IMR-90 (cell line): Measurements from ENCODE around the gene TRABD2A. TPM values are rescaled to one million over a fixed set of nuclear protein-coding genes. Genes with fewer than 3 reads are reported as not detected.

Source experiments
- ATAC-seq: fragments of 200-7000 bp; cut with Tn5 transposase; 2 replicates; pipeline ENCODE4 v1.9.1; 2020; ENCODE audit warnings: low read depth, mild to moderate bottlenecking, moderate library complexity
- BruUV-seq: library from RNA; stranded (reverse); fragments of 400-500 nt; replicated peaks from 2 replicates; lab custom pipeline; 2021; lab: Mats Ljungman, UMichigan
- CTCF ChIA-PET: fragments of 300-600 bp; formaldehyde crosslinking; extraction: SDS; loops from one replicate; lab custom pipeline; 2021; ENCODE audit warnings: antibody characterized with exemption; lab: Yijun Ruan, JAX
- POLR2A ChIA-PET: fragments of 300-600 bp; sonication (Branson Sonifier 250); formaldehyde crosslinking; loops from one replicate; lab custom pipeline; 2022; ENCODE audit warnings: antibody characterized with exemption; ENCODE audit not compliant: unreplicated experiment; lab: Charles Lee
- DNase-seq: peaks from one replicate; pipeline ENCODE4 v3.0.0; 2013
- H2AFZ ChIP-seq: replicated peaks from 2 replicates; pipeline ENCODE3; 2013; ENCODE audit warnings: low read length, mild to moderate bottlenecking; ENCODE audit not compliant: poor library complexity
- H2AK5ac ChIP-seq: 2 replicates; pipeline ENCODE4 v1.6.1; 2013; ENCODE audit warnings: low read depth, low read length, inconsistent platforms
- H2AK9ac ChIP-seq: replicated peaks from 2 replicates; pipeline ENCODE3; 2013; ENCODE audit warnings: mild to moderate bottlenecking, low read depth, low read length, moderate library complexity; ENCODE audit not compliant: poor library complexity
- H2BK120ac ChIP-seq: 2 replicates; pipeline ENCODE4 v1.6.1; 2013; ENCODE audit warnings: low read depth, low read length, inconsistent platforms
- H2BK15ac ChIP-seq: 3 replicates; pipeline ENCODE4 v1.6.1; 2013; ENCODE audit warnings: low read depth, low read length, inconsistent platforms
- H2BK20ac ChIP-seq: 2 replicates; pipeline ENCODE4 v1.6.1; 2013; ENCODE audit warnings: low read depth, mild to moderate bottlenecking, inconsistent platforms, low read length, moderate library complexity
- H2BK5ac ChIP-seq: 2 replicates; pipeline ENCODE4 v1.6.1; 2013; ENCODE audit warnings: mild to moderate bottlenecking, low read depth, low read length, inconsistent platforms; ENCODE audit not compliant: poor library complexity, severe bottlenecking
- H3K14ac ChIP-seq: replicated peaks from 2 replicates; pipeline ENCODE4 v1.6.1; 2013; ENCODE audit warnings: low read depth, low read length, inconsistent platforms
- H3K18ac ChIP-seq: 2 replicates; pipeline ENCODE4 v1.6.1; 2013; ENCODE audit warnings: low read depth, low read length, control low read depth
- H3K23ac ChIP-seq: 2 replicates; pipeline ENCODE4 v1.6.1; 2013; ENCODE audit warnings: low read depth, low read length, inconsistent platforms
- H3K27ac ChIP-seq: 2 replicates; pipeline ENCODE4 v1.5.1; 2013; ENCODE audit warnings: mild to moderate bottlenecking, control low read depth, low read length; ENCODE audit not compliant: insufficient read depth
- H3K27me3 ChIP-seq: 2 replicates; pipeline ENCODE4 v1.6.1; 2013; ENCODE audit warnings: low read length; ENCODE audit not compliant: control insufficient read depth, insufficient read depth
- H3K36me3 ChIP-seq: 2 replicates; pipeline ENCODE4 v1.6.1; 2013; ENCODE audit warnings: low read length, mixed read lengths; ENCODE audit not compliant: control insufficient read depth, insufficient read depth
- H3K4ac ChIP-seq: 2 replicates; pipeline ENCODE4 v1.6.1; 2013; ENCODE audit warnings: low read depth, low read length, inconsistent platforms
- H3K4me1 ChIP-seq: 2 replicates; pipeline ENCODE4 v1.6.1; 2013; ENCODE audit warnings: low read length, mixed read lengths; ENCODE audit not compliant: control insufficient read depth, insufficient read depth
- H3K4me2 ChIP-seq: 2 replicates; pipeline ENCODE4 v1.6.1; 2013; ENCODE audit warnings: low read depth, mild to moderate bottlenecking, control low read depth, low read length, moderate library complexity
- H3K4me3 ChIP-seq: 2 replicates; pipeline ENCODE4 v1.5.1; 2013; ENCODE audit warnings: low read depth, mild to moderate bottlenecking, control low read depth, low read length, moderate library complexity; ENCODE audit not compliant: insufficient read depth
- H3K56ac ChIP-seq: 2 replicates; pipeline ENCODE4 v1.6.1; 2013; ENCODE audit warnings: low read length, inconsistent platforms; ENCODE audit not compliant: insufficient read depth; ENCODE audit errors: extremely low read depth
- H3K79me1 ChIP-seq, 2 experiments: 2 replicates each; pipeline ENCODE4 v1.6.1; 2013; ENCODE audit warnings: low read length in 2 of 2, inconsistent platforms in 1 of 2, low read depth in 1 of 2
- H3K9ac ChIP-seq: 2 replicates; pipeline ENCODE4 v1.6.1; 2013; ENCODE audit warnings: low read depth, low read length, control low read depth
- H3K9me1 ChIP-seq: 2 replicates; pipeline ENCODE4 v1.6.1; 2013; ENCODE audit warnings: low read length, inconsistent platforms; ENCODE audit not compliant: insufficient read depth
- H3K9me3 ChIP-seq: 2 replicates; pipeline ENCODE4 v1.6.1; 2013; ENCODE audit warnings: low read length; ENCODE audit not compliant: control insufficient read depth, insufficient read depth
- H4K20me1 ChIP-seq: 2 replicates; pipeline ENCODE4 v1.6.1; 2013; ENCODE audit warnings: low read length, inconsistent platforms; ENCODE audit not compliant: insufficient read depth
- H4K5ac ChIP-seq: 2 replicates; pipeline ENCODE4 v1.6.1; 2013; ENCODE audit warnings: mild to moderate bottlenecking, low read depth, low read length, control low read depth
- H4K8ac ChIP-seq, 2 experiments: 2 replicates each; pipeline ENCODE4 v1.6.1; 2013; ENCODE audit warnings: low read depth in 2 of 2, low read length in 2 of 2, control low read depth in 1 of 2, inconsistent platforms in 1 of 2
- H4K91ac ChIP-seq: 2 replicates; pipeline ENCODE4 v1.6.1; 2013; ENCODE audit warnings: low read depth, low read length, inconsistent platforms; ENCODE audit not compliant: insufficient read depth
- BHLHE40 ChIP-seq: fragments of 150-350 bp; IDR thresholded peaks from 2 replicates; pipeline ENCODE4 v1.6.1; 2016; ENCODE audit warnings: mild to moderate bottlenecking, low read depth, low read length
- CEBPB ChIP-seq: IDR thresholded peaks from 2 replicates; pipeline ENCODE4 v1.6.1; 2012; ENCODE audit warnings: low read depth, low read length, improper control_type of control experiment
- CHD1 ChIP-seq: IDR thresholded peaks from 2 replicates; pipeline ENCODE4 v1.6.1; 2012; ENCODE audit warnings: low read depth, low read length, improper control_type of control experiment
- FOS ChIP-seq: fragments of 150-350 bp; IDR thresholded peaks from 2 replicates; pipeline ENCODE4 v1.6.1; 2016; ENCODE audit warnings: low read depth, low read length
- MAFK ChIP-seq: IDR thresholded peaks from 2 replicates; pipeline ENCODE4 v1.6.1; 2012; ENCODE audit warnings: low read depth, low read length, improper control_type of control experiment
- MAZ ChIP-seq: IDR thresholded peaks from 2 replicates; pipeline ENCODE4 v1.6.1; 2012; ENCODE audit warnings: low read depth, mild to moderate bottlenecking, low read length, improper control_type of control experiment, moderate library complexity, borderline replicate concordance
- MXI1 ChIP-seq: IDR thresholded peaks from 2 replicates; pipeline ENCODE4 v1.6.1; 2012; ENCODE audit warnings: low read depth, mild to moderate bottlenecking, low read length, moderate library complexity, borderline replicate concordance
- NFE2L2 ChIP-seq: fragments of 150-350 bp; IDR thresholded peaks from 2 replicates; pipeline ENCODE4 v1.6.1; 2016; ENCODE audit warnings: low read depth, mild to moderate bottlenecking, low read length
- POLR2A ChIP-seq: IDR thresholded peaks from 2 replicates; pipeline ENCODE4 v1.6.1; 2012; ENCODE audit warnings: mild to moderate bottlenecking, low read depth, low read length
- RAD21 ChIP-seq: IDR thresholded peaks from 2 replicates; pipeline ENCODE4 v1.6.1; 2012; ENCODE audit warnings: low read length, improper control_type of control experiment
- RCOR1 ChIP-seq: IDR thresholded peaks from 2 replicates; pipeline ENCODE4 v1.6.1; 2012; ENCODE audit warnings: mild to moderate bottlenecking, low read length, improper control_type of control experiment; ENCODE audit not compliant: insufficient replicate concordance
- RFX5 ChIP-seq: IDR thresholded peaks from 2 replicates; pipeline ENCODE4 v1.8.0; 2012; ENCODE audit warnings: low read depth, mild to moderate bottlenecking, low read length, moderate library complexity
- SMC3 ChIP-seq: fragments of 150-350 bp; IDR thresholded peaks from 2 replicates; pipeline ENCODE4 v1.6.1; 2016; ENCODE audit warnings: low read depth, mild to moderate bottlenecking, antibody characterized with exemption, low read length, moderate library complexity
- WGBS, 2 experiments: methylation state at CpG; one replicate each; pipeline versions ENCODE4 v1.1.5 to v1.1.7; 2013; ENCODE audit warnings: missing lambda C conversion rate in 2 of 2; ENCODE audit not compliant: insufficient read length in 1 of 2; ENCODE audit errors: extremely low coverage in 2 of 2; 5-methylcytosine and 5-hydroxymethylcytosine counted together
- dilution Hi-C: fragments of 300-500 bp; cut with HindIII; formaldehyde crosslinking; loops from one replicate; pipeline ENCODE4 v1.14.3; 2018; ENCODE audit warnings: low sequenced_read_pairs; ENCODE audit not compliant: unreplicated experiment
- in situ Hi-C: fragments of 300-500 bp; cut with MboI; formaldehyde crosslinking; loops from 3 replicates; pipeline ENCODE4 v1.14.3; 2019; ENCODE audit warnings: low sequenced_read_pairs, inconsistent platforms, mixed read lengths
- intact Hi-C: fragments of 100-400 bp; cut with micrococcal nuclease; formaldehyde crosslinking; loops from 2 replicates; pipeline ENCODE4 v1.10.0; 2022
- polyA plus RNA-seq, 3 experiments: library from polyadenylated mRNA; depleted of rRNA; stranded (reverse); fragments of >200 nt; gene quantifications; 2 replicates each; pipeline ENCODE4 v1.2.3, GENCODE V29; 2012; ENCODE audit warnings: low replicate concordance in 1 of 3
- total RNA-seq: library from RNA; depleted of rRNA; stranded (reverse); fragments of >200 nt; gene quantifications from 2 replicates; pipeline ENCODE4 v1.2.3, GENCODE V29; 2012
- TF ChIP-seq, protein P1 (sequence below): fragments of 150-350 bp; IDR thresholded peaks from 2 replicates; pipeline ENCODE4 v1.6.1; 2016; ENCODE audit warnings: low read depth, mild to moderate bottlenecking, low read length, moderate library complexity, borderline replicate concordance
- TF ChIP-seq, protein P2 (sequence below): fragments of 150-350 bp; IDR thresholded peaks from 2 replicates; pipeline ENCODE4 v1.6.1; 2017; ENCODE audit warnings: mild to moderate bottlenecking, antibody characterized with exemption, low read length, low read depth

The TRABD2A gene
- total and polyA plus RNA-seq, 2 of the 4 experiments (the other 2 are of a cell fraction): 17.6 to 20.3 TPM

DNA sequence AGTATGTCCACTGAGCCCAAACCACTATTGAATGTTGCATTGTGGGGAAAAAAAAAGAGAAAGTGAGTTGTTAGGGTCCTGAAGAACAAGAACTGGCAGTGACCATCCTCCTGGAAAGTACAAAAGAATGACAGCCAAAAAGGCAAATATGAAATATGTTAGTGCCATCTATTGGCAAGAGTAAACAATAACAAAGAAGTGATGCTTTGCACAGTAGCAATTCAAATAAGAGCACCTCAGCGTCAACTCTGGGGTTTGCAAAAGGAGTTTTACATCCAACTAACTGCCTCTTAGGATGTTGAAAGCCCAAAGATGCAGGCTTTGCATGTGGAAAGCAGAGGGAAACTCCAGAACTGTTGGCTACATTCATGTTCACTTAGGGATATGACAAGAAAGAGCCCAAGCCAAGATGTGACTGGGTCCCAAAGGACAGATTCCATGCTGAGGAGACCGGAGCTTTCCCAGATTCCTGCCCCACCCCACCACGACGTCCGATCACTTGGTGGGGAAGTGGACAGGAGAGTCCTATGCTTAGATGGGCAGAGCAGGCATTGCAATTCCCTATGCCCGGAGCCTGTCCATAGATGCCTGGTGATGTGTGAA is 15.6 kb downstream of the TRABD2A start:
- H3K4me1 ChIP-seq: peaks cover 2% of the 10 kb centered on the region; the same call in 1 of the 2 replicates
- no peak overlapping the region for H4K8ac ChIP-seq
- no peak overlapping the region for H3K18ac ChIP-seq
- no peaks in the 10 kb centered on the region for H3K27me3 ChIP-seq
- POLR2A ChIA-PET: no interaction called here
- no peak overlapping the region for H2BK5ac ChIP-seq
- intact Hi-C loops (loop anchor here (5.0 kb wide), 1 partner anchor 368 kb away; no protein-coding TSS in a partner anchor), dilution Hi-C loops (no loop called here), in situ Hi-C loops (loop anchor here (25.0 kb wide), 1 partner anchor 828 kb away; no protein-coding TSS in a partner anchor)
- no peaks in the 10 kb centered on the region for H3K9me3 ChIP-seq
- no peak overlapping the region for H3K9ac ChIP-seq
- H2AFZ ChIP-seq: no peak overlapping the region
- H2BK20ac ChIP-seq: no peak overlapping the region
- H2AK5ac ChIP-seq: 0 out of 2 replicates have a peak overlapping the region, but pooled peaks have one; percentile 5
- H4K5ac ChIP-seq: no peak overlapping the region
- no peak overlapping the region for H3K23ac ChIP-seq
- DNase-seq (peak; percentile 43), ATAC-seq (peak; percentile 63)
- peaks cover 2% of the 10 kb centered on the region; the same call in 1 of the 2 replicates for H3K9me1 ChIP-seq
- CTCF ChIA-PET: interaction anchor here (0.7 to 1.3 kb wide), 4 partner anchors 14 to 27 kb away, joined by 3 to 5 read pairs (median 4); no protein-coding TSS in a partner anchor
- no peak overlapping the region for H2AK9ac ChIP-seq
- BruUV-seq: no TSS peak
- H3K27ac ChIP-seq: no peak overlapping the region
- no peak overlapping the region for H4K91ac ChIP-seq
- no peaks in the 10 kb centered on the region; the same call in 1 of the 2 replicates for H4K20me1 ChIP-seq
- H3K4ac ChIP-seq: peak overlapping the region; percentile 34; the same call in 1 of the 2 replicates
- peaks cover 4% of the 10 kb centered on the region for H3K36me3 ChIP-seq
- no peak overlapping the region for H3K4me2 ChIP-seq
- no peak overlapping the region for H2BK120ac ChIP-seq
- WGBS, 2 experiments: no CpG with 5 or more reads among the region's 6 CpGs
- H3K56ac ChIP-seq: no peak overlapping the region
- peaks cover 27 to 29% of the 10 kb centered on the region in 2 experiments for H3K79me1 ChIP-seq
- H2BK15ac ChIP-seq: no peak overlapping the region
- H3K4me3 ChIP-seq: no peak overlapping the region
- H3K14ac ChIP-seq: no peak overlapping the region
- TF ChIP-seq, protein P1, sequence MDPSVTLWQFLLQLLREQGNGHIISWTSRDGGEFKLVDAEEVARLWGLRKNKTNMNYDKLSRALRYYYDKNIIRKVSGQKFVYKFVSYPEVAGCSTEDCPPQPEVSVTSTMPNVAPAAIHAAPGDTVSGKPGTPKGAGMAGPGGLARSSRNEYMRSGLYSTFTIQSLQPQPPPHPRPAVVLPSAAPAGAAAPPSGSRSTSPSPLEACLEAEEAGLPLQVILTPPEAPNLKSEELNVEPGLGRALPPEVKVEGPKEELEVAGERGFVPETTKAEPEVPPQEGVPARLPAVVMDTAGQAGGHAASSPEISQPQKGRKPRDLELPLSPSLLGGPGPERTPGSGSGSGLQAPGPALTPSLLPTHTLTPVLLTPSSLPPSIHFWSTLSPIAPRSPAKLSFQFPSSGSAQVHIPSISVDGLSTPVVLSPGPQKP: no peak
- peak; percentile 37; the same call in 1 of the 2 replicates for TF ChIP-seq SMC3
- TF ChIP-seq CHD1: no peak
- TF ChIP-seq POLR2A: no peak
- TF ChIP-seq MXI1: no peak
- TF ChIP-seq CEBPB: no peak
- no peak for TF ChIP-seq FOS
- TF ChIP-seq MAFK: no peak
- no peak for TF ChIP-seq RCOR1
- TF ChIP-seq, protein P2, sequence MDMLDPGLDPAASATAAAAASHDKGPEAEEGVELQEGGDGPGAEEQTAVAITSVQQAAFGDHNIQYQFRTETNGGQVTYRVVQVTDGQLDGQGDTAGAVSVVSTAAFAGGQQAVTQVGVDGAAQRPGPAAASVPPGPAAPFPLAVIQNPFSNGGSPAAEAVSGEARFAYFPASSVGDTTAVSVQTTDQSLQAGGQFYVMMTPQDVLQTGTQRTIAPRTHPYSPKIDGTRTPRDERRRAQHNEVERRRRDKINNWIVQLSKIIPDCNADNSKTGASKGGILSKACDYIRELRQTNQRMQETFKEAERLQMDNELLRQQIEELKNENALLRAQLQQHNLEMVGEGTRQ: no peak
- no peak for TF ChIP-seq BHLHE40
- no peak for TF ChIP-seq RFX5
- TF ChIP-seq RAD21: peak; percentile 57
- TF ChIP-seq NFE2L2: no peak
- no peak for TF ChIP-seq MAZ
